Upper lobe of left lung (tissue), 4 donors: Measurements from ENCODE around the gene AKR1A1.

Source experiments
- CTCF ChIP-seq, 6 experiments: fragments of 450-650 bp in 4 of 6; fragments of 200-600 bp in 2 of 6; sonication (generic) in 2 of 6; IDR thresholded peaks; one replicate each; pipeline ENCODE4 v1.5.1; 2016 to 2019; ENCODE audit warnings: antibody characterized with exemption in 6 of 6
- EP300 ChIP-seq, 4 donors: sonication (generic); formaldehyde crosslinking; IDR thresholded peaks; one replicate each; pipeline ENCODE4 v1.5.1; 2017; ENCODE audit warnings: antibody characterized with exemption in 4 of 4, control low read depth in 2 of 4
- POLR2A ChIP-seq, 4 donors: fragments of 450-650 bp; IDR thresholded peaks; one replicate each; pipeline ENCODE4 v1.5.1; 2016 to 2017; ENCODE audit warnings: antibody characterized with exemption in 4 of 4, mild to moderate bottlenecking in 2 of 4
- POLR2AphosphoS5 ChIP-seq, 2 donors: sonication (generic); formaldehyde crosslinking; IDR thresholded peaks; one replicate each; pipeline ENCODE4 v1.5.1; 2017; ENCODE audit warnings: antibody characterized with exemption in 2 of 2

DNA sequence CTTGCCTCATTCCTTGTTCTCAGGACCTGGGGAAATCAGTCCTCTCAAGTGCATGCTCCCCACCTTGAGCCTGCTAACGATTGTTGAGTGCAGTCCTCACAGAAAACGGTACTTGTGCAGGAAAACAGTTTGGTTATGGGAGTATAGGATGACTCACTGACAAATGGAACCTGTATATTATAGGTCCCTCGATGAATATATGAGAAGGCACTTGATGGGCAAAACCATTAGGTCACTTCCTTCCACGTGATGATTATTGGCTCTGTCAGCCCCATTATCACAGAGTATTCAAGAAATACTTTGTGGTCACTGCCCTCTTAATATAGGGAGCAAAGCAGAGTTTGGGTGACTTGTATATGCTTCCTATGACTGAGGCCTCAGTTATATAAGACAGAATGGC is 67.0 kb downstream of the AKR1A1 start:
- TF ChIP-seq CTCF (IDR thresholded peaks at IDR 0.05), result no peak
- TF ChIP-seq EP300 (IDR thresholded peaks at IDR 0.05), result no peak
- TF ChIP-seq POLR2A (IDR thresholded peaks at IDR 0.05), result no peak
- no peak for TF ChIP-seq POLR2AphosphoS5 (IDR thresholded peaks at IDR 0.05)
